ENCODE measurements around the gene CAMKK1.

DNA sequence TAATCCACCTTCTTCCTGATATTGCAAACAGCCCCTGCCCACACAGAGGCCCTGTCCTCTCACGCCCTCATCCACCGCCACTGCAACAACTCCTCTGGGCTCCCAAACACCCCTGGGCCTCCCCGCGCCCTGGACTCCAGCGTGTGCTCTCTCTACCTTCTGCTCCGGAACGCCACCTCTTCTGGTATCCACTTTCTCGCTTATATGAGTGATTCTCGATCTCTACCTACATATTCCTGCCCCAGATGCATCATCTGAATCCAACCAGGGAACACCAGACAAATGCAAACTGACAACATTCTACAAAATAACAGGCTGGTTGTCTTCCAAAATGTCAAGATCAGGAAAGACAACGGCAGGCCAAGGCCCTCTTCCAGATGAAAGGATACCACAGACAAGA, 19.0 kb downstream of the CAMKK1 start:
- TF ChIP-seq CTCF (conservative IDR thresholded peaks at IDR 0.05; ENCODE audit: low read depth, low read length), result no peak
- TF ChIP-seq EZH2 (IDR thresholded peaks at IDR 0.05; ENCODE audit: low read length, unreplicated experiment), result no peak

Measured in PC-3 (cell line).